Fibroblast of skin of scalp (primary cell): ENCODE results near the gene KNSTRN.

Source experiments
- DNase-seq: peaks from one replicate; pipeline ENCODE4 v3.0.0-alpha.2; 2013

The KNSTRN gene

DNA sequence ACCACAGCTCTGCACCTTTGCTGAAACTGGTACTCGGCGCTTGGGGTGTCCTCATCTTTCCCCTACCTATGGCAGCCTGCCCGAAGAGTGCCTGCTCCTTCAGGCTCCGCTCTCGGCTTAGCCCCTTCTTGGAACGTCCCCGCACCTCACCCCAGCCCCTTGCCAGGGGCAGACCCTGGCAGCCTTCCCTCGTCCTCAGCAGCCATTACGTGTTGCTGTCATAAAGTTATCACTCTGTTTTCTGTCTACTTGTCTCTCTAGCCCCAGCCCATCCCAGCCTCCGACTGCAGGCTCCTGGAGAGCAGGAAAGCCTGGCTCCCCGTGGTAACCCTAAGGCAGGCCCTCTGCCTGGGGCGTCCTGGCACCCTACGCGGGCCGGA is 53.2 kb downstream of the KNSTRN start:
- no peak for DNase-seq

- DNase-seq, result no peak
Measured at GRCh38 chr15:40436116-40436891, 53.8 kb downstream of the KNSTRN start.

DNA sequence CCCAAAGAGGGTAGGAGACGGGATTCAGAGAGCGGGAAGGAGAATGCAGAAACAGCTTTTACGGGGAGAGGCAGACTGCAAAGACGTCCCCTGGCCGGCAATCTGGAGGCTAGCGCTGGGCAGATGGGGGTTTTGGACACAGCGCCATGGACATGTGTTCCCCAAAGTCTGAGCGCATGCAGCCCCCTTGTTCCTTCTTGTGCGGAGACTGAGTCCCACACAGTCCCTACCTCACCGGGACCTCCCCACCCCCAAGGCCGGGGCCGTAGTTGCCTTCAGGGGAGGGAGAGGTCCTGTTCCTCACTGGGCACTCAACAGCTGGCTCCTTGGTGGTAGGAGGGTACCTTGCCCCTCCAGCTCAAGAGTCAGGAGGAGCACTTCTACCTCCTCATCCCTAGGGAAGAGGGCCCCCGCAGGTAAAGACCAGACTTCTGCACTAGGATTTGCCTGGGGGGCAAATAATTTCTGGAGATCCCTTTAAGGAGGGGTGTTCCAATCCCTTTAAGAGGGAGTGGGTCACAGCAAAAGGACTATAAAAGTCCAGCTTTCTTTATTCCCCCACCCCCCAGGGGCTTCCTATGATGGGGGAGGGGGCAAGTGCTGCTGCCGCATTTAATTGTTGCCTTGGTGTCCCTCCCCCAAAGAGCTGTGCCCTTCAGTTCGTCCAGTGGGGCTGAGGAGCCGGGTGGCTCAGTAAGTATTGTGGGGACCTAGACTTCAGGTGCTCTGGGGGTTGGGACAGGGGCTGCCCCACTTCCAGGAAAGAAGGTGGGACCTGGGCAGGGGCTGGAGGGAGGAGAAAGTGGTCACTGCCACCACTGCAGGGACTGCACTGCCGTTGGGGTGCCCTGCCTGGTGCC is 54.6 kb downstream of the KNSTRN start:
- DNase-seq, result no peak

GRCh38 chr15:40437752-40438687 is 55.5 kb downstream of the KNSTRN start:
- DNase-seq, result no peak

- DNase-seq, result no peak
Measured at GRCh38 chr15:40438712-40439111, 56.2 kb downstream of the KNSTRN start.

GRCh38 chr15:40439461-40439959 is 57.0 kb downstream of the KNSTRN start:
- DNase-seq, result no peak

GRCh38 chr15:40439960-40440742 is 57.6 kb downstream of the KNSTRN start:
- DNase-seq, result peak; percentile 27

GRCh38 chr15:40440743-40441564 is 58.4 kb downstream of the KNSTRN start, which contains the start of gene BAHD1:
TSS of gene BAHD1 (plus strand) at chr15:40440953. CDS start at chr15:40458465, 17,512 bp downstream.
- DNase-seq, result peak; percentile 96

DNA sequence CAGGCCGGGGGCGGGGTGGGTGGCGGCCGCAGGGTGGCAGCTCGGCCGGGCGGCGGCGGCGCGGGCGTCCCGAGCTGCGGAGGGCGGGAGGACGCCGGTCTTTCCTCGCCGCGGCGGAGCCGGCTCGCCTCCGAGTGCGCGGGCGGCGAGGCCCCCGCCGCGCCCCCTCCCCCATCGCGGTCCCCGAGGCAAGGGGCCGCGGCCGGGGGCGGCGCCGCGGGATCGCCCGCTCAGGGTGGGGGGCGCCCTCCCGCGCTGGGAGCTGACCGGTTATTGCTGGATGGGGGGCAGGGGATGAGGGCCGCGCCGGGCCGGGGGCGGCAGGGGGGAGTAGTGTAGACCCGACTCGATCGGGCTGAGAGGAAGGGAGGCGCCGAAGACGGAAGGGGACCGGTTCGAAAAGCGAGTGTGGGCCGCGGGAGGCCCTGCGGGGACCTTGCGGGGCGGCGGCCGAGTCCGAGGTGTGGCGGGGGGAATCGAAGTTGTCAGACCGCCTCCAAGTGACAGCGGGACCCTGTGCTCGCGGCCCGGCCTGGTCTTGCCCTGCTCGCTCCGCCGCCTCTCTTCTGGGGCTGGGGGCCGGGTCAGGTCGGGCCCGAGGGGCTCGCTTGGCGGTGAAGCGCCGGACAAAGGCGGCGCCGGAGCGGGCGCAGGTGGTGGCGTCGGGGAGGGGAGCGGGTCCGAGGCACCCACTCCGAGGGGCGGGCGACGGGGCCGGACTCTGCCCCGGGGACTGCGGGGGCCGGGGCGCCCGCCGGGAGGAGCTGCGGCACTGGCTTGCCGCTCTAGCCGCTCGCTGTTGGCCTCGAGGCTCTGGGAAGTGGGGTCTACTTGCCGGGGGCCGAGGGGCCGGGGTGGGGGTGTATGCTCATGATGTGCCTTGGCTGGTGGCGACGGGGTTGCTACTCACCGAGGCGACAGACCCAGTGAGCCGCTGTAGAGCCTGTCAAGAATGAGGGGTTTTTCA is 59.3 kb downstream of the KNSTRN start:
- DNase-seq, result no peak

GRCh38 chr15:40443255-40443654 is 60.7 kb downstream of the KNSTRN start:
- no peak for DNase-seq

- DNase-seq, result no peak
Measured at GRCh38 chr15:40443846-40444245, 61.3 kb downstream of the KNSTRN start.
